ENCODE results near the gene CAPN11.
A peak's percentile ranks its signal among the peaks of the same experiment; 100 is the strongest.

Gene CAPN11

DNA sequence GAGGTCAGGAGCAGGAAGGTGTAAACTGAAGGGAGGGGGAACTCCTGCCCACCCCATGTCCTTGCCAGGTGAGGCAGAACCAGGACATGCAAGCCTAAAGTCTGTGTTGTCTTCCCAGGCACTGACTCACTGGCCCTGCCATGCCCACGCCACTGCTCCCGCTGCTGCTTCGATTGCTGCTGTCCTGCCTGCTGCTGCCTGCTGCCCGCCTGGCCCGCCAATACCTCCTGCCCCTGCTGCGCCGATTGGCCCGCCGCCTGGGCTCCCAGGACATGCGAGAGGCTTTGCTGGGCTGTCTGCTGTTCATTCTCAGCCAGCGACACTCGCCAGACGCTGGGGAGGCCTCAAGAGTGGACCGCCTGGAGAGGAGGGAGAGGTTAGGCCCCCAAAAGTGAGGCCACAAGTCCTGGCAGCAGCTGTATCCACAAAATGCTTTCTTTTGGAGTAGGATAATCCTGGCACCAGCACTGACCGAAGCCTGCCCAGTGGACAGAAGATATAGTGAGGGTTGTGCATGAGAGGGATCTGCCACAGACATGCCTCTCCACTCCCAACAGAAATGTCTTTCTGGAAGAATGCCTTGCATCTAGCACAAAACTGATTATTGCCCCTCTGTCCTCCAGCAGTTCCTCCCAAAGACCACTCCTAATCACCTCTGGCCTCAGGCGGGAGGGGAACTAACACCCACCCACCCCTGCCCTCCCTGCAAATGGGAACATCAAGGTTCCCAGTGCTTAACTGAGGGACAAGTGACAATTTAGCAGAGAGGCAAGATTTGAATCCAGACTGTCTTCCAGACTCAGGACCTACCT, 58.9 kb downstream of the CAPN11 start:
- peak in 1 of 2 experiments; percentile 11 for DNase-seq

- DNase-seq, result peak; percentile 19 to 37
Measured at GRCh38 chr6:44219053-44219814, 60.6 kb downstream of the CAPN11 start.

- no peak for DNase-seq
Measured at GRCh38 chr6:44219815-44220784, 61.5 kb downstream of the CAPN11 start.

DNA sequence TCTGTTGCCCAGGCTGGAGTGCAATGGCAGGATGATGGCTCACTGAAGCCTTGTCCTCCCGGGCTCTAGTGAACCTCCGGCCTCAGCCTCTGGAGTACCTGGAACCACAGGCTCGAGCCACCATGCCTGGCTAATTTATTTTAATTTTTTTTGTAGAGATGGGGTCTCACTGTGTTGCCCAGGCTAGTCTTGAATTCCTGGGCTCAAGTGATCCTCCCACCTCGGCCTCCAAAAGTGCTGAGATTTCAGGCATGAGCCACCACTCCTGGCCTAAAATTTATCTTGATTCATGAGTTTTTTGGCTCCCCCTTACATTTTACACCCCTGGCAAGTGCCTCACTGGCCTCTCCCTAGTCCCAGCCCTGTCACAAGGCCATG, 62.3 kb downstream of the CAPN11 start:
- no peak for DNase-seq

- DNase-seq, result peak; percentile 77 to 85
Measured at GRCh38 chr6:44221291-44221960, 62.8 kb downstream of the CAPN11 start.

DNA sequence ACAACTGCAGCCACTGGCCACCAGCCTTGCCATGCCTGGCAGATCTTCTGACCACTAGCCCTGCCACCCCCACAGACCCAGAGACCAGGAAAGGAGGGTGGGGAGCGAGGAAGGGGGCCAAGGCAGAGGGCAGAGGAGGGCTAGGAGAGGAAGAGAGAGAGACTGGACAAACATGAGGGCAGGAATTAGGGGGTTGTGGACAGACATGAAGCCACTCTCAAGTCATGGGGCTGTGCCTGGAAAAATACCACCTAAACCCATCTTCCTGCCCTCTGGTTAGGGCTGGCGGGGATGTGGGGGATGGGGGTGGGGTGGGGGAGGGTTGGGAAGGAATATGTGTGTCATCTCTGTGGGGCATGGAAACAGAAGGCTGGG, 63.3 kb downstream of the CAPN11 start:
- DNase-seq, result no peak

GRCh38 chr6:44222486-44223318, 64.1 kb downstream of the CAPN11 start:
- DNase-seq, result no peak

GRCh38 chr6:44223319-44224028, 64.9 kb downstream of the CAPN11 start, which contains the start of gene SLC29A1:
Gene SLC29A1, plus strand, starts transcription at chr6:44223595. Its CDS starts 3,719 bp downstream, at chr6:44227314.
- DNase-seq, result peak; percentile 72 to 81

DNA sequence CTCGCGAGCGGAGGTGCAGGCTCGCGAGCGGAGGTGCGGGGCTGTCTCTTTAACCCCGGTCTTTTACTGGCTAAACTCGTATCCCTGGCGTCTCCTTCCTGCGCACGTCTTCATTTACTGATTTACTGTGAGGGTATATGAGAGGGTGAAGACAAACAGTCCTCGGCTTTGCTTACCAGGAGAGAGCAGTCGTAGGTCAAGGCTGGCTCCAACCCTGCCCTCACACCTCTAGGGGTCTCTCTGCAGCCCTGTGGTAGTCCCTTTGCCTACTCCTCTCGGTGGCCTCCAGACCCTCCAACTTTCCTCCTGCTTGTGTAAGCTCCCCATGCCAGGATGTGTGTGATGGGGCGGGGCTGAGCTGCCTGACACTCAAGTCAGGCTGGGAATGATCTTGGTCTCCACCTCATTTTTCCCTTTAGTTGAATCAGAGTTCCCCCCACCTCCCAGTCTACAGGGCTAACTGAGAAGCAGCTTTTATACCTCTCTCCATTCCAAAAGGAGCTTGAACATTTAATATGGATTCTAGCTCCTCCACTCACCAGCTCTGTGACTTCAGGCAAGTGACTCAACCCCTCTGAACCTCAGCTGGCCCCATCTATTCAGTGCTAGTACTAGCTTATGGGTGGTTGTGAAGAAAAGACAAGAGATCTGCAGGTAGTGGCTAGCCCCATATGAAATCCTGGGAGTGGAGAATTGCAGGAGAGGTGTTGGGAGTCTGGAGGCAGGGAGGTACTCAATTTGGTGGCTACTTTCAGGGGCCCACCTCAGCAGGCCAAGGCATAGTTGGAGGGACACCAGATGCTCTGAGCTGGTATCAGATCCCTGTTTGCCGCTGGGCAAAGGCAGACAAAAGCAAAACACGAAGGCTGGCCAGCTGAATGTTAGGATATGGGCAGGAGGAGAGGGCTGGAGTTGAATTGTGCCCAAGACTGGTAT, 65.7 kb downstream of the CAPN11 start:
- peak in 1 of 2 experiments; percentile 49 for DNase-seq

DNA sequence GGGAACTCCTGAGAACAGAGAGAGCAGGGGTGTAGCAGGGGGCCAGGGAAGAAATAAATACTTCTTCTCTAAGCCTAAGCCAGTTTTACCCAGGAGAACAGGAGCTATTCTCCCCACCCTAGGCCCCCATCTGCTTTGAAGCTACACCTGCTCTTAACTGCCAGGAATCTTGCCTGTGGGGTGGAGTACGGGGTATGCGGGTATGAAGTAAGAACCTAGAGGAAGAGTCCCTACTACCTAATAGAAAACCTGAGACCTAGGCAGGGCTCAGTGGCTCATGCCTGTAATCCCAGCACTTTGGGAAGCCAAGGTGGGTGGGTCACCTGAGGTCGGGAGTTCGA, 66.3 kb downstream of the CAPN11 start:
- DNase-seq, result no peak

DNA sequence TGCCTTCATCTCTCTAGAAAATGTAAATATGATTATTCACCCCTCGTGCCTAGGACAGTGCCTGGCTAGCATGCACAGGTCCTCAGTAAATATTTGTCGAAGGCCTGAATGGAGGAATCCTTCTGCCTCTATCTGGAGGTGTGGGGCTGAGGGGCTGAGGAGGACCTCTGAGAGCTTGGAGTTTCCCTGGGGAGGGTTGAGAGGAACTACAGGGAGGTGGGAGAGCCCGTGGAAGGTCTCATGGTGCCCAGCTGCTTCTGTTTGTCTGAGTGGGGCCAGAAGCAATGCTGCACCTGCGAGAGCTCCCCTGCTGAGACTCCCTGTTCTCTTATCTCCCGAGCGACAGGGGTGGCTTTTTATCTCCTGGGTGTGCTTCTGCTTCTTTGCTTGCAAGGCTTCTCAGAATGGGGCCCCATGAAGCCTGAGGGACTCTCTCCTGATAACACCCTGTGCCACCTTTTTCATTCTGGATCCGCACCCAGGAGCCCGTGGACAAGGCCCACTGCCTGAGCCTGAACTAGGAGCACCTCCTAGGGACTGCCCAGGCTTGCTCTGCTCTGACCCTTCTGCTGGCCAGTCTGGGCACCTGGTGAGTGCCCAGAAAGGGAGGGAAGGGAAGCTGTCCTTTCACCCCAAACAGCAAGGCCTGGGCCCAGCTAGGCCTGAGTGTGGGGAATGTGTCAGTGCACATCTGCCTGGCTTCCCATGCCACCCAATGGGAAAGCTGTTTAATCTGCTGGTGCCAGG, 67.1 kb downstream of the CAPN11 start:
- DNase-seq, result peak in 1 of 2 experiments; percentile 40

GRCh38 chr6:44226368-44227147, 67.9 kb downstream of the CAPN11 start:
- no peak for DNase-seq

DNA sequence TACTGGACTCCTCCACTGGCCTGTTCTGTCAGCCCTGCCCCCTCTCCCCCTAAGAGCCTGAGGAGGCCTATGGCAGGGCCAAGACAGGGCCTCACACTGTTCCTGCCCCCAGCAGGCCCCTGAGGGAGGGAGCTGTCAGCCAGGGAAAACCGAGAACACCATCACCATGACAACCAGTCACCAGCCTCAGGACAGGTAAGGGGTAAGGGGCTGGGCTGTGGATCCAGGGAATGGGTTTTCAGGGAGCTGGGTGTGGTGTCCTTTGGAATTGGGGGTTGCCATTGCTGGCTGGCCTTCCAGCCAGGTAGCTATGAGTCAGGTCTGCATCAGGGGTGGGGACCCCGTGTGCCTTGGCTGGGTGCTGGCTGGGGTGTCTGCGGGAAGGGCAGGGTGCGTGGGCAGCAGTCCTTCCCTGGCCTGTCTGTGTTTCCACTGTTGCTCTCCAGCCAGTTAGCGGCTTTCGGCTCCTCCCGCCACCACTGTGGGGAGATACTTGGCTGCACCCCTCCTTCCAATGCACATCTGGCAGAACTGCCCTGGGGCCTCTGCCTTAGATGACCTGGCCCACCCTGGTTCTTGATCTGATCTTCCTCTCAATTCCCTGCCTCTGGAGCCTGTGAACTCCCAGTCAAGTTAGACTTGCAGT, 68.7 kb downstream of the CAPN11 start:
- no peak for DNase-seq

- DNase-seq, result no peak
Measured at GRCh38 chr6:44228031-44228430, 69.4 kb downstream of the CAPN11 start.

- DNase-seq, result no peak
Measured at GRCh38 chr6:44228433-44228832, 69.8 kb downstream of the CAPN11 start.

DNA sequence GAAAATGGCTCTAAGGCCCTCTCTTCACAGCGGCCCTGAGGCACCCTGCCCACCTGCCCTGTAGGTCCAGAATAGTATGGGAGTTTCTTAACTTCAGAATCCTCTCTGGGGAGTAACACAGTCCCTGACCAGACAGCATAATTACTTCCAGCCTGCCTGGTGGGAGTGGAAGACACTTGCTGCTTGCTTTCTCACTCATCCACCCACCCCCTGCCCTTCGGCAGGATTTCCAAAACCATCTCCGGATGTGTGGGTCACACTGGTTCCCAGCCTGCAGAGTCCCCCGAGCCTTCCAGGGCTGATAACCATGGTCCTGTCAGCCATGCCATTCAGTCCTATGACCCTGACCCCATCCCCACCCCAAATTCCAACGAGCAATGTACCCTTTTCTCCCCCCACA, 70.2 kb downstream of the CAPN11 start:
- DNase-seq, result no peak

DNA sequence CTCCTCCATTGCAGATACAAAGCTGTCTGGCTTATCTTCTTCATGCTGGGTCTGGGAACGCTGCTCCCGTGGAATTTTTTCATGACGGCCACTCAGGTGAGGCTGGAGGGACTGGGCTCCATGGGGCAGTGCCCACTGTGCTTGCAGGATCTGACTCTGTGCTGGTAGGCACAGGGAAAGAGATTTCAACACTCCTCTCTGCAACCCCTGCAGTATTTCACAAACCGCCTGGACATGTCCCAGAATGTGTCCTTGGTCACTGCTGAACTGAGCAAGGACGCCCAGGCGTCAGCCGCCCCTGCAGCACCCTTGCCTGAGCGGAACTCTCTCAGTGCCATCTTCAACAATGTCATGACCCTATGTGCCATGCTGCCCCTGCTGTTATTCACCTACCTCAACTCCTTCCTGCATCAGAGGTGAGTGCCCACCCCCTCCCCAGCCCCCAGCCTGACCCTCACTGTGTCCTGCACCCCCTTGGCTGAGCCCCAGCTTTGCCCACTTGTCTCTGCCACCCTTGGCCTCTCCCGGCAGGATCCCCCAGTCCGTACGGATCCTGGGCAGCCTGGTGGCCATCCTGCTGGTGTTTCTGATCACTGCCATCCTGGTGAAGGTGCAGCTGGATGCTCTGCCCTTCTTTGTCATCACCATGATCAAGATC, 70.9 kb downstream of the CAPN11 start:
- no peak for DNase-seq

All from NCI-H2081 (cell line).